GM21447 (cell line): ENCODE data around the gene HTR3B.

Source experiments
- ATAC-seq: cut with Tn5 transposase; IDR thresholded peaks from one replicate; pipeline ENCODE4 v1.9.1; 2021; ENCODE audit not compliant: unreplicated experiment

Gene HTR3B

DNA sequence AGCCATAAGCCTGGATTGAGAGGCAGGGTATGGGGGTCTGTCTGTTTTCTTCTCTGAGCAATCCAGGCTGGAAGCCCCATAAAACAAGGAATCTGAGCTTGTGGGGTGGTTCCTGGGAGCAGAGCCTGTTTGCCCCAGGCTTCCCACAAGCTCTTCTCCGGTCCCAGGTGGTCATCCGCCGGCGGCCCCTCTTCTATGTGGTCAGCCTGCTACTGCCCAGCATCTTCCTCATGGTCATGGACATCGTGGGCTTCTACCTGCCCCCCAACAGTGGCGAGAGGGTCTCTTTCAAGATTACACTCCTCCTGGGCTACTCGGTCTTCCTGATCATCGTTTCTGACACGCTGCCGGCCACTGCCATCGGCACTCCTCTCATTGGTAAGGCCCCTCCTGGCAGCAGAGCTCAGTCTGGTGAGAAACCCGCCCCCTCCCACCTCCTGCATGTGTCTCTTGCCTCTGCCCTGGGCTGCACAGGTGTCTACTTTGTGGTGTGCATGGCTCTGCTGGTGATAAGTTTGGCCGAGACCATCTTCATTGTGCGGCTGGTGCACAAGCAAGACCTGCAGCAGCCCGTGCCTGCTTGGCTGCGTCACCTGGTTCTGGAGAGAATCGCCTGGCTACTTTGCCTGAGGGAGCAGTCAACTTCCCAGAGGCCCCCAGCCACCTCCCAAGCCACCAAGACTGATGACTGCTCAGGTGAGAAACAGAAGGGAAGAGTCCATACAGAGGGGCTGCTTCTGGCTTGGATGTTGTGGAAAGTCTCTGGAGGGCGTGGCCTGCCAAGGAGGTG, 82.0 kb downstream of the HTR3B start:
- no peak for ATAC-seq

DNA sequence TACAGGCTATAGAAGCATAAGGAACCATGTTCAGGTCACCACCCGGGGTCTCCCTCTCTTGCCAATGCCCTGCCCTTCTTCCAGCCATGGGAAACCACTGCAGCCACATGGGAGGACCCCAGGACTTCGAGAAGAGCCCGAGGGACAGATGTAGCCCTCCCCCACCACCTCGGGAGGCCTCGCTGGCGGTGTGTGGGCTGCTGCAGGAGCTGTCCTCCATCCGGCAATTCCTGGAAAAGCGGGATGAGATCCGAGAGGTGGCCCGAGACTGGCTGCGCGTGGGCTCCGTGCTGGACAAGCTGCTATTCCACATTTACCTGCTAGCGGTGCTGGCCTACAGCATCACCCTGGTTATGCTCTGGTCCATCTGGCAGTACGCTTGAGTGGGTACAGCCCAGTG, 84.8 kb downstream of the HTR3B start:
- no peak for ATAC-seq

DNA sequence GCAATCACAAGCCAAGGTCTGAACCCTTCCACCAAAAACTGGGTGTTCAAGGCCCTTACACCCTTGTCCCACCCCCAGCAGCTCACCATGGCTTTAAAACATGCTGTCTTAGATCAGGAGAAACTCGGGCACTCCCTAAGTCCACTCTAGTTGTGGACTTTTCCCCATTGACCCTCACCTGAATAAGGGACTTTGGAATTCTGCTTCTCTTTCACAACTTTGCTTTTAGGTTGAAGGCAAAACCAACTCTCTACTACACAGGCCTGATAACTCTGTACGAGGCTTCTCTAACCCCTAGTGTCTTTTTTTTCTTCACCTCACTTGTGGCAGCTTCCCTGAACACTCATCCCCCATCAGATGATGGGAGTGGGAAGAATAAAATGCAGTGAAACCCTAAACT, 85.3 kb downstream of the HTR3B start:
- ATAC-seq: no peak

- ATAC-seq: no peak
Measured at GRCh38 chr11:113991170-113991569, 86.6 kb downstream of the HTR3B start.

DNA sequence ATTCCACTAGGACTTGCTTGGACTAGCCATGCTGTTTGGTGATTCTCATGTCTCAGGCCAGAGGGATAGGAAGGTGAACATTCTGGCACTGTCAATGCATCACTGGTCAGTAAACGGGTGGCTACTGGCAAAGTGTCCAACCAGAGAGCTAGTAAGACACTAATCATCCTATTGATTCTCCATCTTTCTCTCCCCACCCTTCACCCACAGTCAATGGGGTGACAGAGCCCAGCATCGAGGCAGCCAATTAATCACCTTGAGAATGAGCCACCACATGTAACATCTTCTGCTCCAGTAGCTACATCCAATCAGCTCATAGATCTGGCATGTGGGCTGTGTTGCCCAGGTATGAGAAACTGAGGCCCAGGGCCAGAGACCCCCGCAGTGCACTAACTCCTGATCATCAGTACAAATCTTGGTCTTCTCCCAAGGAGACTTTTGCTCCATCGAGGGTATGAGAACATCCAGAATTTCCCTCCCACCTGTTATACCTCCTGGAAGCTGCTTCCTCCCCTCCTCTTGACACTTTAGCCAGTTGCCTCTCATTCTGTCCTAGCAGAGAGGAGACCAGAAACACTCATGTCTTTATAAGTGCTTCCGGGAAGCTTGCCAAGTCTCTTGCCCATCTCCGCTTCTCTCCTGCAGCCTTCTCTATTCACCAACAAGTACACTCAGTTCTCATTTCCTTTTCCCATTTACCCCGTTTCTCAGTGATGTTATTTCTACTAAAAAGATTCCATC, 87.3 kb downstream of the HTR3B start:
- ATAC-seq: no peak

- no peak for ATAC-seq
Measured at GRCh38 chr11:113992459-113993110, 88.0 kb downstream of the HTR3B start.

DNA sequence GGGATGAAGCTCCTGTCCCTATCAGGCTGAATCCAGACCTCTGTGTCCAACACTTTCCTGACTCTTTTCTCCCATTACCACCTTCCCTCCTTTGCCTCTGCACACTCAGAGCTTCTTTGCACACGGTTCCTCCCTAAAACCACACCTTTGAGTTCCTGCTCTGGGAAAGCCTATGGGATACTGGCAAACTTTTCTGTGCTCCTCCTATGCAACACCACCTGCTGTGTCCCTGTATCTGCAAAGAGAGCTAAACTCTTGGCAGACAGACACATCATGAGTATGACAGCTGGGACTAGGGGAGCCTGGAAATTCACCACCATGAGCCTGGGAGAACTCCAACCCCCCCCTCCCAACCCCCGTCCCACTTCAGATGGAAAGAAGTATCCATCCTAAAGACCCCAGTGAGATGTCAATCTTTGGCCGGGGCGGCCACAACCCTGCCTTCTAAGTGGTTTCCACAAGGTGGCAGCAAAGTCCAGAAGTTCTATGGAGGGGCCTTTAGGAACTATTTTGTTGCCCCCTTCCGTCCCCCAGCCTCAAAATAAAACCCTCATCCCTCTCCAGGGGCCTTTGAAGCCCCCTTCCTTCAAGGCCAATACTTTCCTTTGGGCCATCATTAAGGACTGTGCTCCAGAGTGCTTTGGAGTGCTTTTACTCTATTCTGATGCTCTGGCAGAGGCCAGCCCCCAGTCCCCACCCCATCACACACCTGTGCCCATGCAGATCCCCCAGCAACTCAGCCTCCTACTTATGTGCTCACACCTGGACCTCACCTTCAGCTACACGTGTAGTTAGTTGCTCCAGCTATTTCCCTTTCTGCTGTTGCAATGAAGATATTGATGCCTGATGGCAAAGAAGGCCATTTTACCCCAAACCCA, 89.7 kb downstream of the HTR3B start:
- ATAC-seq: no peak
